DOHH2 (cell line): ENCODE measurements around the gene CASTOR2.
"Not testable (repeated sequence)": the region's sequence is repeated elsewhere in the genome, so short reads cannot be mapped to it uniquely, and the experiment has no call there.

Experiments used
- CTCF ChIP-seq: fragments of 200-600 bp; sonication (generic); IDR thresholded peaks from one replicate; pipeline ENCODE4 v1.5.1; 2014; ENCODE audit warnings: antibody characterized with exemption, mild to moderate bottlenecking, low read depth, low read length; ENCODE audit not compliant: poor library complexity, severe bottlenecking
- EZH2phosphoT487 ChIP-seq: fragments of 200-600 bp; sonication (generic); IDR thresholded peaks from 2 replicates; pipeline ENCODE4 v1.6.1; 2017; ENCODE audit warnings: borderline replicate concordance, mild to moderate bottlenecking, antibody characterized with exemption, low read length, moderate library complexity, mixed read lengths

GRCh38 chr7:74997811-74998210 lies 33.3 kb downstream of the CASTOR2 start:
- TF ChIP-seq CTCF, EZH2phosphoT487: not testable (repeated sequence)
